Hepatocyte (in vitro differentiated cells): Measurements from ENCODE around the gene SMG9.

Experiments used
- CTCF ChIP-seq: fragments of 200-600 bp; sonication (generic); IDR thresholded peaks from 2 replicates; pipeline ENCODE4 v1.5.1; 2016; ENCODE audit warnings: antibody characterized with exemption, mild to moderate bottlenecking; ENCODE audit not compliant: poor library complexity
- EZH2 ChIP-seq: fragments of 200-600 bp; sonication (generic); IDR thresholded peaks from 2 replicates; pipeline ENCODE4 v1.6.1; 2016; ENCODE audit warnings: antibody characterized with exemption, mild to moderate bottlenecking, borderline replicate concordance

GRCh38 chr19:43780706-43781525 is 26.2 kb upstream of the SMG9 start, which contains the start of gene KCNN4:
- TF ChIP-seq CTCF: no peak
- TF ChIP-seq EZH2: no peak
